Hepatocyte (in vitro differentiated cells): ENCODE results near the gene SH3RF3.

Experiments used
- EZH2phosphoT487 ChIP-seq: fragments of 200-600 bp; sonication (generic); IDR thresholded peaks from one replicate; pipeline ENCODE4 v1.6.1; 2018; ENCODE audit warnings: antibody characterized with exemption, mild to moderate bottlenecking, low read depth, moderate library complexity; ENCODE audit not compliant: unreplicated experiment, severe bottlenecking
- TF ChIP-seq, protein P1 (sequence below): fragments of 200-600 bp; sonication (generic); IDR thresholded peaks from 2 replicates; pipeline ENCODE4 v1.5.1; 2016; ENCODE audit warnings: antibody characterized with exemption, mild to moderate bottlenecking; ENCODE audit not compliant: poor library complexity

DNA sequence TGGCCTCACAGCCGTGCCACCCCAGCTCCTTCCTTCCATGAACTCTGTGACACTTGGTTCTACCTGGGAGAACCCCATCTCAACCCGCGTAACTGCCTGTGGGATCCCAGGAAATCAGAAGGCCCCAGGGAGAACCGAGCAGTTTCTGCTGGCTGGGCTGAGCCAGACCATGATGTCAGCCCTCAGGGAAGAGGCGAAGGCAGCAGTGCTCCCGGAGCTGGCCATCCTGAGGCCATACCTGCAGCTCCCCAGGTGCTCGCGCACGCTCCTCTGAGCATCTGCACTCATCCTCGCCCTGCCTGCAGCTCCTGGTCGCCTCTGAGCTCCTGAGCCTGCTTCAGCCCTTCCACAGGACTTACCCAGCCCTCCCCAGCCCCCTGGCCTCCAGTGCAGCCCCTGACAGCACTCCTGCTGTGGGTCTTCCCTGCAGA lies 298.7 kb downstream of the SH3RF3 start:
- TF ChIP-seq, protein P1, sequence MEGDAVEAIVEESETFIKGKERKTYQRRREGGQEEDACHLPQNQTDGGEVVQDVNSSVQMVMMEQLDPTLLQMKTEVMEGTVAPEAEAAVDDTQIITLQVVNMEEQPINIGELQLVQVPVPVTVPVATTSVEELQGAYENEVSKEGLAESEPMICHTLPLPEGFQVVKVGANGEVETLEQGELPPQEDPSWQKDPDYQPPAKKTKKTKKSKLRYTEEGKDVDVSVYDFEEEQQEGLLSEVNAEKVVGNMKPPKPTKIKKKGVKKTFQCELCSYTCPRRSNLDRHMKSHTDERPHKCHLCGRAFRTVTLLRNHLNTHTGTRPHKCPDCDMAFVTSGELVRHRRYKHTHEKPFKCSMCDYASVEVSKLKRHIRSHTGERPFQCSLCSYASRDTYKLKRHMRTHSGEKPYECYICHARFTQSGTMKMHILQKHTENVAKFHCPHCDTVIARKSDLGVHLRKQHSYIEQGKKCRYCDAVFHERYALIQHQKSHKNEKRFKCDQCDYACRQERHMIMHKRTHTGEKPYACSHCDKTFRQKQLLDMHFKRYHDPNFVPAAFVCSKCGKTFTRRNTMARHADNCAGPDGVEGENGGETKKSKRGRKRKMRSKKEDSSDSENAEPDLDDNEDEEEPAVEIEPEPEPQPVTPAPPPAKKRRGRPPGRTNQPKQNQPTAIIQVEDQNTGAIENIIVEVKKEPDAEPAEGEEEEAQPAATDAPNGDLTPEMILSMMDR, result no peak
- no peak for TF ChIP-seq EZH2phosphoT487
